HG02588 (cell line): Measurements from ENCODE around the gene HMGXB3.

Source experiments
- ATAC-seq: cut with Tn5 transposase; IDR thresholded peaks from one replicate; pipeline ENCODE4 v1.9.1; 2021; ENCODE audit warnings: mild to moderate bottlenecking, moderate library complexity; ENCODE audit not compliant: unreplicated experiment

Gene HMGXB3

GRCh38 chr5:150066901-150067396 is 66.4 kb downstream of the HMGXB3 start:
- ATAC-seq, result peak; percentile 52

- ATAC-seq, result no peak
Observed at GRCh38 chr5:150067405-150067960, 66.9 kb downstream of the HMGXB3 start.

- no peak for ATAC-seq
Observed at GRCh38 chr5:150068071-150068470, 67.5 kb downstream of the HMGXB3 start.

GRCh38 chr5:150068472-150068871 is 67.9 kb downstream of the HMGXB3 start:
- no peak for ATAC-seq

- no peak for ATAC-seq
Observed at GRCh38 chr5:150068961-150069645, 68.6 kb downstream of the HMGXB3 start.

- no peak for ATAC-seq
Observed at GRCh38 chr5:150069672-150070627, 69.4 kb downstream of the HMGXB3 start.

- ATAC-seq, result no peak
Observed at GRCh38 chr5:150070821-150071220, 70.3 kb downstream of the HMGXB3 start.

- ATAC-seq, result no peak
Observed at GRCh38 chr5:150073086-150073625, 72.6 kb downstream of the HMGXB3 start.

- no peak for ATAC-seq
Observed at GRCh38 chr5:150073677-150074076, 73.1 kb downstream of the HMGXB3 start.

- ATAC-seq, result no peak
Observed at GRCh38 chr5:150075233-150075632, 74.7 kb downstream of the HMGXB3 start.

- ATAC-seq, result no peak
Observed at GRCh38 chr5:150075806-150076205, 75.3 kb downstream of the HMGXB3 start.

- ATAC-seq, result no peak
Observed at GRCh38 chr5:150077060-150077459, 76.5 kb downstream of the HMGXB3 start.

GRCh38 chr5:150077996-150078801 is 77.7 kb downstream of the HMGXB3 start:
- no peak for ATAC-seq

GRCh38 chr5:150078802-150079689 is 78.5 kb downstream of the HMGXB3 start:
- no peak for ATAC-seq

- ATAC-seq, result no peak
Observed at GRCh38 chr5:150079909-150080461, 79.4 kb downstream of the HMGXB3 start.

GRCh38 chr5:150080696-150081435 is 80.3 kb downstream of the HMGXB3 start:
- ATAC-seq, result no peak

- ATAC-seq, result peak; percentile 81
Observed at GRCh38 chr5:150081541-150082283, 81.2 kb downstream of the HMGXB3 start.

GRCh38 chr5:150082374-150082773 is 81.8 kb downstream of the HMGXB3 start:
- no peak for ATAC-seq
